LNCaP clone FGC (cell line): ENCODE measurements around the gene PRR20A.
"Not testable (repeated sequence)": the region's sequence is repeated elsewhere in the genome, so short reads cannot be mapped to it uniquely, and the experiment has no call there.

ENCODE experiments used
- DNase-seq: peaks from one replicate; pipeline ENCODE4 v3.0.0-alpha.2; 2011; ENCODE audit warnings: low read depth
- H3K4me3 ChIP-seq: 2 replicates; pipeline ENCODE4 v1.5.1; 2011; ENCODE audit warnings: mild to moderate bottlenecking, low read depth, low read length, control low read depth
- CTCF ChIP-seq: IDR thresholded peaks from 2 replicates; pipeline ENCODE4 v1.5.1; 2012; ENCODE audit warnings: mild to moderate bottlenecking; ENCODE audit not compliant: control insufficient read depth, insufficient read depth; ENCODE audit errors: extremely low read depth

PRR20A gene

GRCh38 chr13:57140235-57140968 lies at the start of gene PRR20A:
TSS of gene PRR20A (plus strand) at chr13:57140918. CDS start at chr13:57141305, 387 bp downstream.
- DNase-seq, H3K4me3 ChIP-seq: not testable (repeated sequence)

GRCh38 chr13:57114945-57115344 lies 25.8 kb upstream of the PRR20A start:
- DNase-seq = no peak
- H3K4me3 ChIP-seq = no peak overlapping the region
- no peak for TF ChIP-seq CTCF

GRCh38 chr13:57123681-57124080 lies 17.0 kb upstream of the PRR20A start:
- TF ChIP-seq CTCF = no peak
- no peak for DNase-seq
- no peak overlapping the region for H3K4me3 ChIP-seq

GRCh38 chr13:57128909-57129308 lies 11.8 kb upstream of the PRR20A start:
- no peak for TF ChIP-seq CTCF
- H3K4me3 ChIP-seq = no peak overlapping the region
- no peak for DNase-seq

- no peak for DNase-seq
- H3K4me3 ChIP-seq = no peak overlapping the region
- no peak for TF ChIP-seq CTCF
These were observed 4.6 kb upstream of the PRR20A start for GRCh38 chr13:57136093-57136492.

GRCh38 chr13:57137585-57137984 lies 3.1 kb upstream of the PRR20A start:
- no peak for TF ChIP-seq CTCF
- no peak overlapping the region for H3K4me3 ChIP-seq
- DNase-seq = no peak

GRCh38 chr13:57138988-57139387 lies 1.7 kb upstream of the PRR20A start:
- DNase-seq = no peak
- no peak for TF ChIP-seq CTCF

GRCh38 chr13:57139781-57140180 lies 937 bp upstream of the PRR20A start:
- not testable (repeated sequence) for H3K4me3 ChIP-seq, DNase-seq

More at GRCh38 chr13:57138988-57139387, 1.7 kb upstream of the PRR20A start:
- no peak overlapping the region for H3K4me3 ChIP-seq

- not testable (repeated sequence) for DNase-seq, H3K4me3 ChIP-seq
These were observed 6.5 kb downstream of the PRR20A start, which contains the start of gene PRR20B for GRCh38 chr13:57147188-57147587. TSS of gene PRR20B (plus strand) at chr13:57147488. CDS start at chr13:57147875, 387 bp downstream.

GRCh38 chr13:57148106-57148505 lies 7.4 kb downstream of the PRR20A start:
- not testable (repeated sequence) for H3K4me3 ChIP-seq, DNase-seq

GRCh38 chr13:57153761-57154160 lies 13.0 kb downstream of the PRR20A start, which contains the start of gene PRR20C:
TSS of gene PRR20C (plus strand) at chr13:57154061. CDS start at chr13:57154448, 387 bp downstream.
- not testable (repeated sequence) for DNase-seq

GRCh38 chr13:57160332-57160731 lies 19.6 kb downstream of the PRR20A start, which contains the start of gene PRR20D:
TSS of gene PRR20D (plus strand) at chr13:57160632. CDS start at chr13:57161019, 387 bp downstream.
- DNase-seq, H3K4me3 ChIP-seq: not testable (repeated sequence)

More at GRCh38 chr13:57153761-57154160, 13.0 kb downstream of the PRR20A start, which contains the start of gene PRR20C:
- not testable (repeated sequence) for H3K4me3 ChIP-seq
